Keratinocyte (primary cell): ENCODE measurements around the gene EIF2B1. TPM values are rescaled to one million over a fixed set of nuclear protein-coding genes. Genes with fewer than 3 reads are reported as not detected.

Source experiments
- DNase-seq: peaks from one replicate; pipeline ENCODE4 v3.0.0-alpha.2; 2011; ENCODE audit warnings: low read depth, missing footprints, low spot score
- FAIRE-seq: peaks from 2 replicates; lab custom pipeline; 2011; peaks lifted over from hg19 to GRCh38; lab: Jason Lieb, UNC
- H2AFZ ChIP-seq: 2 replicates; pipeline ENCODE4 v1.6.0; 2012; ENCODE audit warnings: low read length, control low read depth, inconsistent platforms; ENCODE audit not compliant: control insufficient read depth
- H3K27ac ChIP-seq: 2 replicates; pipeline ENCODE4 v1.5.1; 2011; ENCODE audit warnings: low read length; ENCODE audit not compliant: control insufficient read depth, insufficient read depth
- H3K27me3 ChIP-seq: 3 replicates; pipeline ENCODE4 v1.6.0; 2011; ENCODE audit warnings: low read length; ENCODE audit not compliant: control insufficient read depth, insufficient read depth; ENCODE audit errors: extremely low read depth
- H3K36me3 ChIP-seq, 2 experiments: 2 replicates in 1 of 2; 3 replicates in 1 of 2; pipeline ENCODE4 v1.5.1; 2011; ENCODE audit warnings: low read length in 2 of 2, mild to moderate bottlenecking in 1 of 2; ENCODE audit not compliant: control insufficient read depth in 2 of 2, insufficient read depth in 2 of 2; ENCODE audit errors: extremely low read depth in 1 of 2
- H3K4me1 ChIP-seq: 3 replicates; pipeline ENCODE4 v1.5.1; 2011; ENCODE audit warnings: low read length; ENCODE audit not compliant: control insufficient read depth, insufficient read depth; ENCODE audit errors: extremely low read depth
- H3K4me2 ChIP-seq: 3 replicates; pipeline ENCODE4 v1.6.0; 2011; ENCODE audit warnings: low read depth, low read length; ENCODE audit not compliant: control insufficient read depth, insufficient read depth; ENCODE audit errors: extremely low read depth
- H3K4me3 ChIP-seq, 3 experiments: fragments of 200-600 bp in 1 of 3; sonication (generic) in 1 of 3; 2 replicates in 2 of 3; 3 replicates in 1 of 3; pipeline ENCODE4 v1.5.1; 2011 to 2016; ENCODE audit warnings: low read length in 3 of 3, mild to moderate bottlenecking in 3 of 3, control low read depth in 2 of 3, inconsistent platforms in 1 of 3, low read depth in 1 of 3, mixed read lengths in 1 of 3, mixed run types in 1 of 3, moderate library complexity in 1 of 3; ENCODE audit not compliant: control insufficient read depth in 2 of 3, insufficient read depth in 2 of 3; ENCODE audit errors: extremely low read depth in 1 of 3
- H3K79me2 ChIP-seq: 2 replicates; pipeline ENCODE4 v1.6.0; 2012; ENCODE audit warnings: low read length; ENCODE audit not compliant: control insufficient read depth, insufficient read depth
- H3K9ac ChIP-seq: 3 replicates; pipeline ENCODE4 v1.6.0; 2011; ENCODE audit warnings: low read length; ENCODE audit not compliant: control insufficient read depth, insufficient read depth; ENCODE audit errors: extremely low read depth
- H3K9me1 ChIP-seq: 3 replicates; pipeline ENCODE4 v1.6.0; 2011; ENCODE audit warnings: low read length; ENCODE audit not compliant: control insufficient read depth, insufficient read depth; ENCODE audit errors: extremely low read depth
- H3K9me3 ChIP-seq: 2 replicates; pipeline ENCODE4 v1.5.1; 2012; ENCODE audit warnings: low read depth, low read length; ENCODE audit not compliant: control insufficient read depth
- H4K20me1 ChIP-seq: 3 replicates; pipeline ENCODE4 v1.6.0; 2011; ENCODE audit warnings: low read length; ENCODE audit not compliant: control insufficient read depth, insufficient read depth; ENCODE audit errors: extremely low read depth
- EZH2 ChIP-seq: IDR thresholded peaks from one replicate; pipeline ENCODE4 v1.6.1; 2012; ENCODE audit warnings: inconsistent platforms, mild to moderate bottlenecking, low read length, moderate library complexity
- dilution Hi-C: fragments of 300-500 bp; cut with MboI; formaldehyde crosslinking; loops from one replicate; pipeline ENCODE4 v1.7.0; 2020; ENCODE audit warnings: low sequenced_read_pairs; ENCODE audit not compliant: extremely low pct_ligation_motif_present
- polyA plus RNA-seq, 5 experiments: library from polyadenylated mRNA; depleted of rRNA in 3 of 5; stranded (reverse) in 3 of 5; stranded (forward) in 1 of 5; unstranded in 1 of 5; fragments of >200 nt; gene quantifications; 1 replicate in 1 of 5; 2 replicates in 3 of 5; 3 replicates in 1 of 5; pipeline versions ENCODE4 v1.2.1 to v1.2.3, GENCODE V29; 2011 to 2012; ENCODE audit warnings: missing spikeins in 2 of 5, low read depth in 1 of 5, low replicate concordance in 1 of 5
- small RNA-seq, 3 experiments: library from RNA; depleted of rRNA; stranded (forward); fragments of <200 nt; gene quantifications; one replicate each; pipeline ENCODE3, GENCODE V24; 2012; ENCODE audit warnings: low read depth in 3 of 3, low replicate concordance in 1 of 3; ENCODE audit not compliant: insufficient read length in 3 of 3
- TF ChIP-seq, protein P1 (sequence below), 3 experiments: IDR thresholded peaks in 1 of 3; conservative IDR thresholded peaks in 1 of 3; optimal IDR thresholded peaks in 1 of 3; 2 replicates in 2 of 3; 3 replicates in 1 of 3; pipeline versions ENCODE3 to v1.5.1; 2011; ENCODE audit warnings: low read length in 3 of 3, mild to moderate bottlenecking in 3 of 3, moderate library complexity in 2 of 3, control low read depth in 1 of 3, inconsistent platforms in 1 of 3; ENCODE audit not compliant: insufficient read depth in 2 of 3; ENCODE audit errors: extremely low read depth in 1 of 3

Gene EIF2B1
- polyA plus RNA-seq, 1 donor (not counting 4 experiments of a cell fraction or from before 2014, with no cell fraction given), result 39.5 TPM

DNA sequence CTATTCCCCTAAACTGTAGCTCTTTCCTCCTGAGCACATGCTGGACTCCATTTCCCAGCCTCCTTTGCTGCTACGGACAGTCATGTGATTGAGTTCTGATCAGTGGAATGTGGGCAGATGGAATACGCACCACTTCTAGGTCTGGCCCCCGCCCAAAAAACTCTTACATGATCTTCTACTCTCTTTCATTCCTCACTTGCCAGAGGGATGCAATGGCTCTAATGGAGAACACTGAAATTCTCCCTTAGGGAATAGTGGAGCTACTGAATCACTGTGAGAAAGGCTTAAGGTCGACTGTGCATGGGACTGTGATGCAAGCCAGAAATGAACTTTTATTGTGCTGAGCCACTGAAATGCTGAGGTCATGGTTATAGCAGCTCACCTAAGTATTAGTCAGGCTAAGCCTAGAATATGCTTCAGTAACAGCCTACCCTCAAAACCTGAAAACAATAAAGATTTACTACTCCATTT lies 62.1 kb downstream of the EIF2B1 start:
- Histone ChIP-seq H4K20me1 (no peaks in the 10 kb centered on the region), H3K9ac (no peak overlapping the region), H3K36me3 (no peaks in the 10 kb centered on the region), H3K4me1 (peaks cover 5% of the 10 kb centered on the region), H3K79me2 (no peaks in the 10 kb centered on the region), H3K27ac (no peak overlapping the region), H3K9me1 (no peaks in the 10 kb centered on the region), H3K9me3 (no peaks in the 10 kb centered on the region), H3K27me3 (peaks cover 3% of the 10 kb centered on the region), H3K4me3 (peak overlapping the region in 1 of 3 experiments; percentile 27), H3K4me2 (peak overlapping the region; percentile 17), H2AFZ (peak overlapping the region; percentile 27)
- FAIRE-seq (peak; percentile 65), DNase-seq (no peak)
- dilution Hi-C loops, result no loop called here
- TF ChIP-seq, protein P1, sequence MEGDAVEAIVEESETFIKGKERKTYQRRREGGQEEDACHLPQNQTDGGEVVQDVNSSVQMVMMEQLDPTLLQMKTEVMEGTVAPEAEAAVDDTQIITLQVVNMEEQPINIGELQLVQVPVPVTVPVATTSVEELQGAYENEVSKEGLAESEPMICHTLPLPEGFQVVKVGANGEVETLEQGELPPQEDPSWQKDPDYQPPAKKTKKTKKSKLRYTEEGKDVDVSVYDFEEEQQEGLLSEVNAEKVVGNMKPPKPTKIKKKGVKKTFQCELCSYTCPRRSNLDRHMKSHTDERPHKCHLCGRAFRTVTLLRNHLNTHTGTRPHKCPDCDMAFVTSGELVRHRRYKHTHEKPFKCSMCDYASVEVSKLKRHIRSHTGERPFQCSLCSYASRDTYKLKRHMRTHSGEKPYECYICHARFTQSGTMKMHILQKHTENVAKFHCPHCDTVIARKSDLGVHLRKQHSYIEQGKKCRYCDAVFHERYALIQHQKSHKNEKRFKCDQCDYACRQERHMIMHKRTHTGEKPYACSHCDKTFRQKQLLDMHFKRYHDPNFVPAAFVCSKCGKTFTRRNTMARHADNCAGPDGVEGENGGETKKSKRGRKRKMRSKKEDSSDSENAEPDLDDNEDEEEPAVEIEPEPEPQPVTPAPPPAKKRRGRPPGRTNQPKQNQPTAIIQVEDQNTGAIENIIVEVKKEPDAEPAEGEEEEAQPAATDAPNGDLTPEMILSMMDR (optimal IDR thresholded peaks at IDR 0.05 in 1 of 3, IDR thresholded peaks at IDR 0.05 in 1 of 3, conservative IDR thresholded peaks at IDR 0.05 in 1 of 3; ENCODE audit: extremely low read depth in 1 of 3, insufficient read depth in 2 of 3, low read length in 3 of 3), result no peak
- TF ChIP-seq EZH2, result no peak

Small RNA genes within 50 kb of the gene (small RNA-seq; reads per million reads assigned to genes)
- 0 to 6.4 (median 1.5) reads per million in 3 experiments for gene SNORA9B

Other genes with a start within 250 kb of the EIF2B1 start
- 19.4 to 39.2 TPM (median 28.6 TPM) in 3 replicates for gene KMT5A, start 249.6 kb downstream of the EIF2B1 start, polyA plus RNA-seq
- 2.1 to 3.6 TPM (median 3.2 TPM) in 3 replicates for gene RILPL2, start 197.0 kb downstream of the EIF2B1 start, polyA plus RNA-seq
- 9.2 to 17.1 TPM (median 15.2 TPM) in 3 replicates for gene SNRNP35, start 175.5 kb downstream of the EIF2B1 start, polyA plus RNA-seq
- 14.8 to 22.2 TPM (median 17.0 TPM) in 3 replicates for gene RILPL1, start 100.0 kb downstream of the EIF2B1 start, polyA plus RNA-seq
- gene TMED2, start 49.1 kb downstream of the EIF2B1 start, polyA plus RNA-seq, result 157 to 245 TPM (median 190 TPM) in 3 replicates
- gene DDX55, start 31.6 kb downstream of the EIF2B1 start, polyA plus RNA-seq, result 19.6 to 25.7 TPM (median 21.5 TPM) in 3 replicates
- gene GTF2H3, start 143 bp upstream of the EIF2B1 start, polyA plus RNA-seq, result 46.8 to 60.8 TPM (median 57.2 TPM) in 3 replicates
- gene TCTN2, start 37.4 kb upstream of the EIF2B1 start, polyA plus RNA-seq, result 2.9 to 6.9 TPM (median 3.2 TPM) in 3 replicates
- gene ATP6V0A2, start 78.7 kb upstream of the EIF2B1 start, polyA plus RNA-seq, result 13.5 to 21.1 TPM (median 21.0 TPM) in 3 replicates
- gene DNAH10, start 128.6 kb upstream of the EIF2B1 start, polyA plus RNA-seq, result 0.01 to 0.08 TPM (median 0.02 TPM) in 3 replicates